HepG2 (cell line): ENCODE results near the gene GADD45G. TPM values are rescaled to one million over a fixed set of nuclear protein-coding genes. Genes with fewer than 3 reads are reported as not detected.
A peak's percentile ranks its signal among the peaks of the same experiment; 100 is the strongest.

ENCODE experiments used
- ATAC-seq: fragments of 200-7000 bp; cut with Tn5 transposase; 3 replicates; pipeline ENCODE4 v1.9.1; 2020; ENCODE audit warnings: mild to moderate bottlenecking, moderate library complexity
- BruUV-seq: library from RNA; stranded (reverse); fragments of 400-500 nt; replicated peaks from 2 replicates; lab custom pipeline; 2021; lab: Mats Ljungman, UMichigan
- CTCF ChIA-PET: fragments of 300-600 bp; formaldehyde crosslinking; extraction: SDS; loops from one replicate; lab custom pipeline; 2021; ENCODE audit warnings: low total read pairs, inconsistent platforms, low intra/inter-chr PET ratio; lab: Yijun Ruan, JAX
- POLR2A ChIA-PET: fragments of 350-600 bp; sonication (Branson Sonifier 250); formaldehyde crosslinking; loops from one replicate; lab custom pipeline; 2020; ENCODE audit warnings: antibody characterized with exemption, inconsistent platforms; lab: Yijun Ruan, JAX
- DNase-seq: peaks from one replicate; pipeline ENCODE4 v3.0.0-alpha.2; 2015; ENCODE audit warnings: low spot score
- FAIRE-seq: peaks from 3 replicates; lab custom pipeline; 2011; peaks lifted over from hg19 to GRCh38; lab: Jason Lieb, UNC
- H2AFZ ChIP-seq: one replicate; pipeline ENCODE4 v1.6.1; 2011; ENCODE audit warnings: low read length, inconsistent platforms
- H3K27ac ChIP-seq: fragments of 300-600 bp; 3 replicates; pipeline ENCODE4 v1.8.0; 2011; ENCODE audit warnings: mixed run types, mild to moderate bottlenecking, mixed read lengths, low read length, inconsistent platforms; ENCODE audit not compliant: insufficient read depth; ENCODE audit errors: extremely low read length
- H3K27me3 ChIP-seq, 2 experiments: fragments of 200-600 bp in 1 of 2; 2 replicates in 1 of 2; 3 replicates in 1 of 2; pipeline versions ENCODE4 v1.6.0 to v1.8.0; 2011; ENCODE audit warnings: low read length in 2 of 2, mild to moderate bottlenecking in 2 of 2, moderate library complexity in 2 of 2, inconsistent platforms in 1 of 2; ENCODE audit not compliant: insufficient read depth in 2 of 2, control insufficient read depth in 1 of 2
- H3K36me3 ChIP-seq, 2 experiments: fragments of 200-600 bp in 1 of 2; replicated peaks in 1 of 2; 2 replicates in 1 of 2; 3 replicates in 1 of 2; pipeline versions ENCODE4 v1.5.1 to v1.8.0; 2011; ENCODE audit warnings: low read length in 2 of 2, inconsistent platforms in 1 of 2; ENCODE audit not compliant: insufficient read depth in 2 of 2, control insufficient read depth in 1 of 2
- H3K4me1 ChIP-seq: 2 replicates; pipeline ENCODE4 v1.5.1; 2012; ENCODE audit warnings: low read length, inconsistent platforms; ENCODE audit not compliant: insufficient read depth
- H3K4me2 ChIP-seq: 2 replicates; pipeline ENCODE4 v1.6.0; 2011; ENCODE audit warnings: low read depth, low read length, inconsistent platforms
- H3K4me3 ChIP-seq, 3 experiments: fragments of 200-600 bp in 1 of 3; sonication (generic), shearing (Covaris generic) in 1 of 3; replicated peaks in 1 of 3; 2 replicates each; pipeline ENCODE4 v1.5.1; 2011 to 2016; ENCODE audit warnings: low read length in 3 of 3, inconsistent platforms in 2 of 3, low read depth in 2 of 3, mild to moderate bottlenecking in 2 of 3, control low read depth in 1 of 3, mixed read lengths in 1 of 3; ENCODE audit not compliant: insufficient read depth in 1 of 3
- H3K79me2 ChIP-seq: one replicate; pipeline ENCODE4 v1.6.1; 2011; ENCODE audit warnings: low read length, inconsistent platforms; ENCODE audit not compliant: insufficient read depth
- H3K9ac ChIP-seq: 2 replicates; pipeline ENCODE4 v1.6.0; 2011; ENCODE audit warnings: mild to moderate bottlenecking, low read depth, low read length, inconsistent platforms; ENCODE audit not compliant: insufficient read depth
- H3K9me3 ChIP-seq: 2 replicates; pipeline ENCODE4 v1.5.1; 2012; ENCODE audit warnings: mild to moderate bottlenecking, low read length
- H4K20me1 ChIP-seq: 2 replicates; pipeline ENCODE4 v1.6.0; 2011; ENCODE audit warnings: inconsistent platforms, mild to moderate bottlenecking, low read length, moderate library complexity; ENCODE audit not compliant: insufficient read depth
- AHR ChIP-seq: IDR thresholded peaks from 2 replicates; pipeline ENCODE4 v1.6.1; 2018; ENCODE audit warnings: missing genetic modification reagents, missing compliant biosample characterization
- BCL6 ChIP-seq: IDR thresholded peaks from 2 replicates; pipeline ENCODE4 v1.6.1; 2016; ENCODE audit warnings: missing genetic modification reagents, missing compliant biosample characterization
- ELF3 ChIP-seq: IDR thresholded peaks from 2 replicates; pipeline ENCODE4 v1.6.1; 2016; ENCODE audit warnings: missing genetic modification reagents, missing compliant biosample characterization
- FOXA3 ChIP-seq: IDR thresholded peaks from 2 replicates; pipeline ENCODE4 v1.6.1; 2016; ENCODE audit warnings: missing genetic modification reagents, missing compliant biosample characterization
- MATR3 ChIP-seq: sonication (generic); formaldehyde crosslinking; IDR thresholded peaks from 2 replicates; pipeline ENCODE4 v1.4.0; 2020; ENCODE audit warnings: missing genetic modification reagents
- YY1 ChIP-seq: IDR thresholded peaks from 2 replicates; pipeline ENCODE4 v1.6.1; 2011; ENCODE audit warnings: low read length, low read depth, moderate library complexity, mild to moderate bottlenecking; ENCODE audit not compliant: insufficient read depth, insufficient replicate concordance
- ZNF441 ChIP-seq: sonication (generic); formaldehyde crosslinking; IDR thresholded peaks from 2 replicates; pipeline ENCODE4 v1.7.0; 2021; ENCODE audit warnings: missing genetic modification reagents, borderline replicate concordance
- ZNF557 ChIP-seq: sonication (generic); formaldehyde crosslinking; IDR thresholded peaks from 2 replicates; pipeline ENCODE4 v1.4.0; 2020; ENCODE audit warnings: missing genetic modification reagents
- WGBS: methylation state at CpG from one replicate; pipeline ENCODE4 v1.1.6; 2017; ENCODE audit warnings: low lambda C conversion rate; 5-methylcytosine and 5-hydroxymethylcytosine counted together
- in situ Hi-C: cut with HindIII; loops from 2 replicates; pipeline ENCODE4 v1.10.0; 2017; ENCODE audit warnings: low pct_unique_long_range_greater_than_20kb; ENCODE audit not compliant: extremely low pct_ligation_motif_present
- intact Hi-C: fragments of 100-400 bp; cut with micrococcal nuclease; formaldehyde crosslinking; loops from one replicate; pipeline ENCODE4 v1.10.0; 2022; ENCODE audit not compliant: unreplicated experiment
- polyA plus RNA-seq, 8 experiments: library from polyadenylated mRNA; depleted of rRNA in 3 of 8; stranded (reverse) in 7 of 8; unstranded in 1 of 8; fragments of >200 nt; fragmentation: Illumina TruSeq in 4 of 8; extraction: Trizol in 4 of 8; gene quantifications; 2 replicates each; pipeline versions ENCODE4 v1.2.1 to v1.2.3, GENCODE V29; 2011 to 2016; ENCODE audit warnings: low read depth in 4 of 8, missing spikeins in 1 of 8, mixed read lengths in 1 of 8; ENCODE audit not compliant: insufficient read depth in 1 of 8
- total RNA-seq, 5 experiments: library from RNA; depleted of rRNA; stranded (reverse); fragments of >200 nt; fragmentation: Illumina TruSeq; extraction: Trizol; gene quantifications; 2 replicates each; pipeline ENCODE4 v1.2.3, GENCODE V29; 2016; ENCODE audit warnings: low read depth in 1 of 5
- TF ChIP-seq, protein P1 (sequence below): sonication (generic); formaldehyde crosslinking; IDR thresholded peaks from 2 replicates; pipeline ENCODE4 v1.8.1; 2022; ENCODE audit warnings: low read depth, mild to moderate bottlenecking, missing genetic modification reagents
- TF ChIP-seq, protein P2 (sequence below): IDR thresholded peaks from 2 replicates; pipeline ENCODE4 v1.4.0; 2020; ENCODE audit warnings: mild to moderate bottlenecking, missing genetic modification reagents
- TF ChIP-seq, protein P3 (sequence below): sonication (generic); formaldehyde crosslinking; IDR thresholded peaks from 2 replicates; pipeline ENCODE4 v1.4.0; 2020; ENCODE audit warnings: mild to moderate bottlenecking, low read depth, missing genetic modification reagents

The GADD45G gene
- total and polyA plus RNA-seq, 2 of the 13 experiments (the other 11 are each of a cell fraction or from before 2014, with no cell fraction given) = not detected

DNA sequence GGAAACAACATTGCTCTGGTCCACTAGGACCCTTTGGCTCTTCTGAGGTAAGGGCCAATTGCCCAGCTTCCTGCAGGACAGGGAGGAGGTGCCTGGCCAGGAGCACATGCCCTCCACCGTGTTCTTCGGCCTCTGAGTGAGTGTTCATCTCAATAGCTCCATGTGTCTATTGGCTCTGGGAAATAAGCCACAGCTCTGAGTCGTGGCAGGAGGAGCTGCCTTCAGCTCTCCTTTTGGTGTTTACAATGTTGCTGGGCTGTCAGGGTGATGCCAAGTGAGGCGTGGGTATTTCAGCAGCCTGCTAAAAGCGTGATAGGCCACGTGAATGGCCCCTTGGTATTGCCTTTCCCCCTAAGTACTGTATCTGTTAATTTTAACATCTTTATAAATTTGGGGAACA, 26.6 kb downstream of the GADD45G start:
- Histone ChIP-seq H3K79me2 (no peaks in the 10 kb centered on the region), H2AFZ (no peak overlapping the region), H3K27me3 (peaks cover 3 to 42% of the 10 kb centered on the region in 2 experiments; a peak in 3 of 5 replicates), H3K4me2 (no peak overlapping the region), H3K36me3 (no peaks in the 10 kb centered on the region), H3K4me3 (no peak overlapping the region), H3K9me3 (no peaks in the 10 kb centered on the region), H4K20me1 (no peaks in the 10 kb centered on the region), H3K9ac (no peak overlapping the region)
- in situ Hi-C loops = no loop called here
- ChIA-PET CTCF (no interaction called here), POLR2A (no interaction called here)
- WGBS = 39% methylated on average over 5 of the region's 6 CpGs
- ATAC-seq = no peak
- no peak for TF ChIP-seq YY1
- TF ChIP-seq ZNF557 = no peak
- TF ChIP-seq MATR3 (CRISPR knock-in tag) = no peak
- TF ChIP-seq ZNF441 (CRISPR knock-in tag) = no peak
- TF ChIP-seq, protein P1, sequence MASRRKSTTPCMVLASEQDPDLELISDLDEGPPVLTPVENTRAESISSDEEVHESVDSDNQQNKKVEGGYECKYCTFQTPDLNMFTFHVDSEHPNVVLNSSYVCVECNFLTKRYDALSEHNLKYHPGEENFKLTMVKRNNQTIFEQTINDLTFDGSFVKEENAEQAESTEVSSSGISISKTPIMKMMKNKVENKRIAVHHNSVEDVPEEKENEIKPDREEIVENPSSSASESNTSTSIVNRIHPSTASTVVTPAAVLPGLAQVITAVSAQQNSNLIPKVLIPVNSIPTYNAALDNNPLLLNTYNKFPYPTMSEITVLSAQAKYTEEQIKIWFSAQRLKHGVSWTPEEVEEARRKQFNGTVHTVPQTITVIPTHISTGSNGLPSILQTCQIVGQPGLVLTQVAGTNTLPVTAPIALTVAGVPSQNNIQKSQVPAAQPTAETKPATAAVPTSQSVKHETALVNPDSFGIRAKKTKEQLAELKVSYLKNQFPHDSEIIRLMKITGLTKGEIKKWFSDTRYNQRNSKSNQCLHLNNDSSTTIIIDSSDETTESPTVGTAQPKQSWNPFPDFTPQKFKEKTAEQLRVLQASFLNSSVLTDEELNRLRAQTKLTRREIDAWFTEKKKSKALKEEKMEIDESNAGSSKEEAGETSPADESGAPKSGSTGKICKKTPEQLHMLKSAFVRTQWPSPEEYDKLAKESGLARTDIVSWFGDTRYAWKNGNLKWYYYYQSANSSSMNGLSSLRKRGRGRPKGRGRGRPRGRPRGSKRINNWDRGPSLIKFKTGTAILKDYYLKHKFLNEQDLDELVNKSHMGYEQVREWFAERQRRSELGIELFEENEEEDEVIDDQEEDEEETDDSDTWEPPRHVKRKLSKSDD (CRISPR knock-in tag) = no peak
- TF ChIP-seq, all 625 proteins: peak for 0
- no peak overlapping the region for H3K27ac ChIP-seq
- FAIRE-seq (no peak), DNase-seq (no peak)
- H3K4me1 ChIP-seq = peaks cover 24% of the 10 kb centered on the region
- no TSS peak for BruUV-seq
- intact Hi-C loops = no loop called here

DNA sequence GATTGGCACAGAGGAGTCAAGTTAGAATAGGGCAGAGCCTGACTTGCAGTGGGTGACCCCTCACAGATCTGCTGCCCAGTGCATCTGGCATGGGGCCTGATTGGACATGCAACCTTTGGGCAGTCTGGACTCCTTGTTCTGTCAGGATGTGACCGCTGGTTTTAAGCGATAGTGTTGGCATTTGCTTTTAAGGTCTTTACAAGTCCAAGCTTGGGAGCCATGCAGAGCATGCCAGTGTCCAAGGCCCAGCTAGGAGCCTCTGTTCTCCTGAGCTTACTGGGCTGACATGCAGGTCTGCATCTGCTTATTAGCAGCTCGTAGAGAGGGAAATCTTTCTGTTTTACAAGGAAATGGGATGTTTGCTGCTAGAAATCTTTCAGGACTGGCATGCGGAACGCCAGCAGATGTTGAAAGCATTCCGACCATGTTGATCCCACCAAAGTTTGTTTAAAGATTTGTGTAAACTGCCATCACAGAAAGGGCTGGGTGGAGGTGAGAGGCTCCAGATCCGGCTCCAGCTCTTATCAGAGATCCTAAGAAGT, 27.5 kb downstream of the GADD45G start:
- ChIA-PET CTCF (no interaction called here), POLR2A (no interaction called here)
- no peak overlapping the region; the same call in 1 of the 2 replicates for H3K4me2 ChIP-seq
- H2AFZ ChIP-seq = no peak overlapping the region
- in situ Hi-C loops (no loop called here), intact Hi-C loops (no loop called here)
- H4K20me1 ChIP-seq = no peaks in the 10 kb centered on the region
- H3K9me3 ChIP-seq = no peaks in the 10 kb centered on the region
- no peak overlapping the region for H3K4me3 ChIP-seq
- no peak for FAIRE-seq
- H3K27me3 ChIP-seq = peaks cover 1 to 33% of the 10 kb centered on the region in 2 experiments; a peak in 3 of 5 replicates
- H3K27ac ChIP-seq = no peak overlapping the region
- peak; percentile 64 for ATAC-seq
- 2% methylated on average over 7 of the region's 7 CpGs for WGBS
- H3K79me2 ChIP-seq = no peaks in the 10 kb centered on the region
- BruUV-seq = no TSS peak
- peaks cover 16% of the 10 kb centered on the region for H3K4me1 ChIP-seq
- no peaks in the 10 kb centered on the region for H3K36me3 ChIP-seq
- peak; percentile 20 for DNase-seq
- no peak overlapping the region for H3K9ac ChIP-seq
- TF ChIP-seq FOXA3 (0 out of 2 replicates have a peak, but pooled peaks have one; percentile 35), YY1 (no peak), AHR (CRISPR knock-in tag) (no peak), BCL6 (CRISPR knock-in tag) (peak; percentile 66; the same call in 1 of the 2 replicates), ELF3 (CRISPR knock-in tag) (0 out of 2 replicates have a peak, but pooled peaks have one; percentile 34)
- TF ChIP-seq, protein P2, sequence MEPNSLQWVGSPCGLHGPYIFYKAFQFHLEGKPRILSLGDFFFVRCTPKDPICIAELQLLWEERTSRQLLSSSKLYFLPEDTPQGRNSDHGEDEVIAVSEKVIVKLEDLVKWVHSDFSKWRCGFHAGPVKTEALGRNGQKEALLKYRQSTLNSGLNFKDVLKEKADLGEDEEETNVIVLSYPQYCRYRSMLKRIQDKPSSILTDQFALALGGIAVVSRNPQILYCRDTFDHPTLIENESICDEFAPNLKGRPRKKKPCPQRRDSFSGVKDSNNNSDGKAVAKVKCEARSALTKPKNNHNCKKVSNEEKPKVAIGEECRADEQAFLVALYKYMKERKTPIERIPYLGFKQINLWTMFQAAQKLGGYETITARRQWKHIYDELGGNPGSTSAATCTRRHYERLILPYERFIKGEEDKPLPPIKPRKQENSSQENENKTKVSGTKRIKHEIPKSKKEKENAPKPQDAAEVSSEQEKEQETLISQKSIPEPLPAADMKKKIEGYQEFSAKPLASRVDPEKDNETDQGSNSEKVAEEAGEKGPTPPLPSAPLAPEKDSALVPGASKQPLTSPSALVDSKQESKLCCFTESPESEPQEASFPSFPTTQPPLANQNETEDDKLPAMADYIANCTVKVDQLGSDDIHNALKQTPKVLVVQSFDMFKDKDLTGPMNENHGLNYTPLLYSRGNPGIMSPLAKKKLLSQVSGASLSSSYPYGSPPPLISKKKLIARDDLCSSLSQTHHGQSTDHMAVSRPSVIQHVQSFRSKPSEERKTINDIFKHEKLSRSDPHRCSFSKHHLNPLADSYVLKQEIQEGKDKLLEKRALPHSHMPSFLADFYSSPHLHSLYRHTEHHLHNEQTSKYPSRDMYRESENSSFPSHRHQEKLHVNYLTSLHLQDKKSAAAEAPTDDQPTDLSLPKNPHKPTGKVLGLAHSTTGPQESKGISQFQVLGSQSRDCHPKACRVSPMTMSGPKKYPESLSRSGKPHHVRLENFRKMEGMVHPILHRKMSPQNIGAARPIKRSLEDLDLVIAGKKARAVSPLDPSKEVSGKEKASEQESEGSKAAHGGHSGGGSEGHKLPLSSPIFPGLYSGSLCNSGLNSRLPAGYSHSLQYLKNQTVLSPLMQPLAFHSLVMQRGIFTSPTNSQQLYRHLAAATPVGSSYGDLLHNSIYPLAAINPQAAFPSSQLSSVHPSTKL (CRISPR knock-in tag) = peak; percentile 35; the same call in 1 of the 2 replicates
- TF ChIP-seq, protein P3, sequence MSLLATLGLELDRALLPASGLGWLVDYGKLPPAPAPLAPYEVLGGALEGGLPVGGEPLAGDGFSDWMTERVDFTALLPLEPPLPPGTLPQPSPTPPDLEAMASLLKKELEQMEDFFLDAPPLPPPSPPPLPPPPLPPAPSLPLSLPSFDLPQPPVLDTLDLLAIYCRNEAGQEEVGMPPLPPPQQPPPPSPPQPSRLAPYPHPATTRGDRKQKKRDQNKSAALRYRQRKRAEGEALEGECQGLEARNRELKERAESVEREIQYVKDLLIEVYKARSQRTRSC (CRISPR knock-in tag) = no peak
